K562 (cell line): Measurements from ENCODE around the gene DNAH8.

Source experiments
- CEBPB ChIP-seq: fragments of 450-650 bp; IDR thresholded peaks from 2 replicates; pipeline ENCODE4 v1.6.1; 2016; ENCODE audit warnings: missing genetic modification characterization, missing compliant biosample characterization
- CHD2 ChIP-seq: IDR thresholded peaks from 2 replicates; pipeline ENCODE4 v1.6.1; 2011; ENCODE audit warnings: low read depth, low read length
- CREM ChIP-seq: IDR thresholded peaks from 2 replicates; pipeline ENCODE4 v1.6.1; 2014; ENCODE audit warnings: antibody characterized with exemption, low read depth
- EP300 ChIP-seq: IDR thresholded peaks from 2 replicates; pipeline ENCODE4 v1.6.1; 2012; ENCODE audit warnings: low read length, improper control_type of control experiment
- FOXM1 ChIP-seq, 2 experiments: fragments of 450-650 bp in 1 of 2; sonication (generic) in 1 of 2; formaldehyde crosslinking in 1 of 2; IDR thresholded peaks; 2 replicates each; pipeline versions ENCODE4 v1.6.1 to v1.9.0; 2017 to 2022; ENCODE audit warnings: low read depth in 2 of 2, mild to moderate bottlenecking in 2 of 2, missing genetic modification reagents in 1 of 2, moderate library complexity in 1 of 2
- IRF1 ChIP-seq: sonication (generic); formaldehyde crosslinking; IDR thresholded peaks from 2 replicates; pipeline ENCODE4 v1.8.0; 2022; ENCODE audit warnings: missing genetic modification reagents, mild to moderate bottlenecking, borderline replicate concordance
- NR2C2 ChIP-seq, 2 experiments: fragments of 200-800 bp in 1 of 2; sonication (Bioruptor generic) in 1 of 2; sonication (generic) in 1 of 2; formaldehyde crosslinking in 1 of 2; IDR thresholded peaks; 2 replicates each; pipeline versions ENCODE4 v1.6.1 to v1.8.0; 2016 to 2022; ENCODE audit warnings: mild to moderate bottlenecking in 1 of 2, missing compliant biosample characterization in 1 of 2, missing genetic modification characterization in 1 of 2, missing genetic modification reagents in 1 of 2
- POLR2A ChIP-seq: fragments of 450-650 bp; conservative IDR thresholded peaks from 2 replicates; pipeline ENCODE4 v1.6.1; 2016
- REST ChIP-seq, 2 experiments: fragments of 450-650 bp; formaldehyde crosslinking in 1 of 2; IDR thresholded peaks; 2 replicates each; pipeline versions ENCODE4 v1.4.0 to v1.6.1; 2014 to 2020; ENCODE audit warnings: mild to moderate bottlenecking in 2 of 2, borderline replicate concordance in 1 of 2, low read depth in 1 of 2
- SMARCA4 ChIP-seq: fragments of 450-650 bp; IDR thresholded peaks from 2 replicates; pipeline ENCODE4 v1.6.1; 2016
- ZNF165 ChIP-seq: fragments of 250-450 bp; sonication (Bioruptor Pico); IDR thresholded peaks from 2 replicates; pipeline ENCODE4 v1.4.0; 2020; ENCODE audit warnings: borderline replicate concordance

- TF ChIP-seq POLR2A: no peak
- no peak for TF ChIP-seq FOXM1 (IDR thresholded peaks at IDR 0.05; ENCODE audit: low read depth)
- TF ChIP-seq FOXM1 (CRISPR knock-in tag; IDR thresholded peaks at IDR 0.05; ENCODE audit: low read depth): no peak
- no peak for TF ChIP-seq IRF1 (CRISPR knock-in tag)
- no peak for TF ChIP-seq ZNF165
- TF ChIP-seq CREM: no peak
- no peak for TF ChIP-seq EP300
- TF ChIP-seq CHD2: no peak
- no peak for TF ChIP-seq CEBPB (tag)
- no peak for TF ChIP-seq SMARCA4
- no peak for TF ChIP-seq NR2C2 (CRISPR knock-in tag; IDR thresholded peaks at IDR 0.05)
- no peak for TF ChIP-seq NR2C2 (tag; IDR thresholded peaks at IDR 0.05)
- TF ChIP-seq REST (IDR thresholded peaks at IDR 0.05; ENCODE audit: borderline replicate concordance): no peak
- no peak for TF ChIP-seq REST (CRISPR knock-in tag; IDR thresholded peaks at IDR 0.05; ENCODE audit: low read depth)
These were observed 13.6 kb upstream of the DNAH8 start for GRCh38 chr6:38701551-38701950.
